Stimulated activated CD4-positive, alpha-beta T cell treated with anti-CD3 and anti-CD28 coated beads, Interleukin-12 subunit alpha, Interleukin-12 subunit beta, amount 100 ng/mL, for 48 hours (primary cell): ENCODE data around the gene CROCC2.

Experiments
- DNase-seq, 3 donors: peaks; one replicate each; pipeline ENCODE4 v3.0.0-alpha.2; 2020; ENCODE audit warnings: low read depth in 2 of 3, low spot score in 1 of 3

The CROCC2 gene

DNA sequence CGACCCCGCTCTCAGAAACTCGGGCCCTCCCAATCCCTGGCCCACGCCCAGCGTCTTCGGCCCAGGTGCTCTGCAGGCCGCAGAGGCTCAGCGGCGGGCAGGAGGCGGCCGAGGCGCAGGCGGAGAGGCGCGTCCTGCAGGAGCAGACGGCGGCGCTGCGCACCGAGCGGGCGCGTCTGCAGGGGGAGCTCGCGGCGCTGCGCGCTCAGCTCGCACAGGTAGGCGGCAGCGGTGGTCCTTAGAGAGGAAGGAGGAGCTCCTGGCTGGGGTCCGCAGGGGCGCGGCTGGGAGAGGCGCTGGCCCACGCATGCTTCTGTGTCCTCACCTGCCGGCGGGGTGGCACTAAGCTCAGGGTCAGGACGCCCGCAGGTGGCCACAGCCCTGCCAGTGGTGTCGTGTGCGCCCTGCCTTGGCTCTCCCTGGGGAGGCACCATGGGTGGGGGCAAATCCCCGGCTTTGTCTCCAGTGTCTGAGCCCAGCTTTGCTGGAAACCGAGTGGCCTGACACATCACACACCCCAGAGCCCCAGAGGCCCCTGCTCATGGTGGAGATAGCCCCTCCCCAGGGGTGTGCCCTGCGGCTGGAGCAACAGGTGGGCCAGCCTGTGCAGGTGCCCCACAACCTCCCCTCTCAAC, 77.3 kb downstream of the CROCC2 start:
- DNase-seq: peak in 1 of 3 donors; percentile 16

DNA sequence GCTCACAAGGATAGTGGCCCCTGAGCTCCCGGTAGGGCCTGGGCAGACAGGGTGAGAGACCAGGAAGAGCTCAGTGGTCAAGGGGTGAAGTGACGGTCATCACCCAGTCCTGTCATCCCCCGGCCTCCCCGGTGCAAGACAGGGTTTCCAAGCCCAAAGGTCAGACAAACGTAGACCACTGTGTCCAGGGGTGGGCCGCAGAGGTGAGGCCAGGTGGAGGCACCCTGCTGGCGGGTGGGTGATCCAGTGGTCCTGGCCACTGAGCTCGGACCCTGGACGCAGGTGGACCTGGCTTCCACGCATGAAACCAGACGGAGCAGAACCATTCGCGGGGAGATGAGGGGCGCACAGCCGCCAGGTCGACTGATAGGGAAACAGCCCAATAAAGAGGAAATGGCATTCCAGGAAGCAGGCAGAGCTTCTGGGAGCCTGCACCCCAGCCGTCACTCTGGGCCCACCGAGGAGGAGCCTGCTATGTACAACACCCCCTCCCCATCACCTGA, 77.9 kb downstream of the CROCC2 start:
- no peak for DNase-seq

DNA sequence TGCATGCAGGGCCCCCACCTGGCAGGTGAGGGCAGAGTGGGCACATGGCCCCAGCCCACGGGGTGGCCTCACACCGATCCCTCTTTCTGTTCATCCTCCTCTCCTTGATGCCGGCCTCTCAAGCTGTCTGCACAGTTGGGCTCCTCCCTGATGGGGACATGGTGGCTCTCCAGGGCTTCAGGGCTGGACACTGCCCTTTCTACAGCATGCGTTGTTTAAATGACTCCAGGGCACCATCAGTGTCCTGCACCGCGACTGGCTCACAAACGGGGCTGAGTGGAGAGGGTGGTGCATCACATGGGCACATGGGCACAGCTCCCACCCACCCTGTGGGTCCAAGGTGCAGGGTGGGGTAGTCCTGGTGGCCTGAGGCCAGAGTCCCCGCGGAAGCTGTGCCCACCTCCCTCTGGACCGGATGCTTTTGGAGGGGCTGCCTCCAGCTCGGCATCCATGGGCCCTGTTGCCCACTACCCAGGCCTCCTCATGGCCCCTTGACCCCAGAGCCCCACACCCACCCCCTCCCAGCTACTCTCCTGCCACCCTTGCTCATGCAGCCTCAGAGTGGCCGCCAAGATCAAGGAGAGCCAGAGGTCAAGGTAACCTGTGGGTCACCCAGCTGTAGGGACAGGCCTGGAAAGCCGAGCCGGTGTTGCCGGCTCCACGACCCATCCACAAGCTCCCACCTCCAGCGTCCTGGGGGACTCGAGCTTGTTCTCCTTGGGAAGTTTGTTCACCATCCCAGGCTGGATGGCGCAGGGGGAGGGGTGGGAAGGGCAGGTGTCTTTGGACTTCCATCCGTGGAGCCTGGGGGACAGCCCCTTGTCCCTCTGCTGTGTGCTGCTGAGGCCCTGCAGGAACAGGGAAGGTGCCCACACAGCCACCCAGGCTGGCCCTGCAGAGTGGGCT, 80.0 kb downstream of the CROCC2 start:
- no peak for DNase-seq

DNA sequence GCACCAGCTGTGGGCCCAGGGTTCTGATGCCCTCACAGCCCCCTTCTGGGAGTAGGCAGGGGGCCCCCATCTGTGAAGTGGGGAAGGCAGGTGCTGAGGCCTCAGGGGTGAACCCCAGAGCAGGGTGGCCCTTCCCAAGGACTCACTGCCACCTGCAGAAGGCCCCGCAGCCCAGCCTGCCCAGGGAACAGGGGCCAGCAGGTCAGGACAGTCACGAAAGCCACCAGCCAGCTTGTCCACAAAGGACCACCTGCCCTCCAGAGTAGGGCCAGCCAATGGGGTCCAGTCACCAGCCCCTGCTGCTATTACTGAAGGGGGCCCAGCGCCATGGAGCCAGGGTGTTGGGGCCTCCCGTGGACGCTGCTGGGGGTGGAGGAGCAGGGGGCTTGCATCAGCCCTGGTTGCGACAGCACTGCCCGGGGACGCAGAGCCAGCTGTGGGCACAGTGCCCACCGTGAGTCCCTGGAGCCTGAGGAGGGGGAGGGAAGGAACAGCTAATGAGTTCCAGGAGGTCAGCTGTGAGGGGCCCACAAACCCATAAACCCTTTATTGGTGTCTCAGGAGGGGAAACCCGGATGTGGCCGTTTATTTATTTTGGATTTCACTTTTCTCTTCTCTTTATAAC, 80.8 kb downstream of the CROCC2 start:
- no peak for DNase-seq

DNA sequence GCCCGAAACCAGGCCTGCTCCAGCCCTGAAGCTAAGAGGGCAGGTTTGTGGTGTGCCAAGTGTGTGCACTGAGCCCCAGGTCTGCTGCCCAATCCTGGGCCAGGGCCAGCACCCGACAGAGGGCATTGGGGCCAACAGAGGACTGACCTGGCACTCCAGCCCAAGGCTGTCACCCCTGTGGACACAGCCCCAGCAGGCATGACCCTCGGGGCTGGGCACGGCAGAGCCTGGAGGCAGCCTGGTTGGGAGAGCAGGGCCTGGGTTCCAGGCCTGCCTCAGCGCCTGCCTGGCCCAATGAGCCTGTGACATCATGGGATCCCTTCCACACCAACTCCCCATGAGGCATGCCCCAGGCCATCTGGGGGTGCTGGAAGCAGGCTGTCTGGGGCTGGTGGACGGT, 81.5 kb downstream of the CROCC2 start:
- no peak for DNase-seq

DNA sequence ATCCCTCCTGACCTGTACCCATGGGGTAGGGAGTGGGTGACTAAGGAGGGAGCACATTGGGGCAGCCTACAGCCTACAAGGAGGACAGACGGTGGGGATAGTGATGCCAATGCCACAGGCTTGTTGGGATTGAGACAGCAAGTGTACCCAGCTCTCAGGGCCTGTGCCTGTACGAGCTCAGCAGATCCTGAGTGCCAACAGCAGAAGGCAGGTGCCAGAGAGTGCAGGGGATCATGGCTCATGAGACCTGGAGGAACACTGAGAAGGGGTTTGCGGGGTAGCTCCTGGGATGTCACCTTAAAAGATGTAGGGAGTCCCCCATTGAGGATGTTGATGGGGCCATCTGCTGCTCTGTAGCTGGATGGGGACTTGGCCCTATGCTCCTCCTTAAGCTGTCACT, 82.0 kb downstream of the CROCC2 start:
- no peak for DNase-seq

DNA sequence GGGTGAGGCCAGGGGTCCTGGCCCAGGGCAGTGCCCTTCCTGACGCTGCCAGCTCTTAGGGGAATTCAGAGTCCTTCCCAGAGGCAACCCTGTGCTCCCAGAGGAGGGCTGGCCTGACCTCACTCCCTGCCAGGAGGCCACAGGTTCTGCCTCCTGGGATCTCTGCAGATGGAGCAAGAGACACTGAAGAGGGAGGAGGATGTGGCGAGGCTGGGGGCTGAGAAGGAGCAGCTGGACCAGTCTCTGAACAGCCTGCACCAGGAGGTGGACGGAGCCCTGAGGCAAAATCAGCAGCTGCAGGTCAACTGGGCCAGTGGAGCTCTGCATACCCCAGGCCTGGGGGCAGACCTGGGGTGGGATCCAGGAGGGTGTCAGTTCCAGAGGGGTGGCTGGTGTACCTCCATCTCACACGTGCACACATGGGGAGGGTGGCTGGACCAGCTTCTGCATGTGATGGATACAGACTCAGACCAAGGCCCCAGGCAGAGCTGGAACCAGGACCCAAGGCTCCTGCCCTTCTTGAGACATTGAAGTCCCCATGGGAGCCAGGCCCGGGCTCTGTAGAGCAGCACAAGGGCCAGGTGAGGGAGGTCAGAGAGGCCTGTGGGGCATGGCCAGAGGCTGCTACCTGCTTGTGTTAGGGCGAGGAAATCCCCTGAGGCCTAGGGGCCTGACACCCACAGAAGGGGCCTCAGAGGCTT, 82.6 kb downstream of the CROCC2 start:
- no peak for DNase-seq

DNA sequence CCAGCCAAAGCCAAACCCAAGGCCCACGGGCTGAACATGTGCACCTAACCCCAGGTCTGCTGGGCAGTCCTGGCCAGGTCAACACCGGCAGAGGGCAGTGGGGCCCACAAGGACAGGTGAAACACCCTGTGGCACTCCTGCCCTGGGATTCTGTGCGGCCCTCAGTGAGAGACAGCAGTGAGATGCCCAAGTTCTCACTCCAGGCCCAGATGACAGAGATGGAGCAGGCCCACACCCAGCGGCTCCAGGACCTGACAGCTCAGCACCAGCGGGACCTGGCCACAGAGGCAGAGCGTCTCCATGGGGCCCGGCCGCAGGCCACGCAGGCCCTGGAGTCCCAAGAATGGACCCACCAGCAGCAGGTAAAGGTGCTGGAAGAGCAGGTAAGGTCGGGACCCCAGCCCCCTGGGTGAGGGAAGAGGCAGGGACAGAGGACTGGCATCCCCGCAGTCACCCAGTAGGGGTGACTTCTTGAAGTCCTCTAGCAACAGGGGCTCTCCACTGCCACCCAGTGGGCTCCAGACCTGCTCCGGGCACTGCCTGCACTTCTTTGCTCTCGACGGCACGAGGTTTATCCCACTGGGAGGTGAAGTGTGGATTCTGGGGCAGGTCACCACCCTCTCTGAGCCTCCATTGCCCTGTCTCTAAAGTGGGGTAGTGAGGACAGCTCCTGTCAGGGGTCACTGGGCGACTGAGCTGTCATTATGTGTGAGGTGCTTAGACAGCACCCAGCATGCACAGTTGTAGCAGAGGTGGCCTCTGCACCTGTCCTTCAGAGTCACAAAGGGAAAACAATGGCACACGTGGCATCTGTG, 83.5 kb downstream of the CROCC2 start:
- DNase-seq: no peak

DNA sequence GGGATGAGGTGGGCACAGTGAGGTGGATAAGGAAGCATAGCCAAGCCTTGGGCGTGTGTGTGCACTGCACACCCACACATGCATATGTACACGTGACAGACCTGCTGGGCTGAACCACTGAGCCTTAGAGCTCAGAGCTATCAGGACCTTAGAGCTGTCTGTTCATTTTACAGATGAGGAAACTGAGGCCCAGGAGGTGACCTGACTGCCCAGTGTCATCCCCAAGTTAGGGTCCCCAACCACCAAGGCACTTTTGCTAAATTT, 84.1 kb downstream of the CROCC2 start:
- DNase-seq: no peak

DNA sequence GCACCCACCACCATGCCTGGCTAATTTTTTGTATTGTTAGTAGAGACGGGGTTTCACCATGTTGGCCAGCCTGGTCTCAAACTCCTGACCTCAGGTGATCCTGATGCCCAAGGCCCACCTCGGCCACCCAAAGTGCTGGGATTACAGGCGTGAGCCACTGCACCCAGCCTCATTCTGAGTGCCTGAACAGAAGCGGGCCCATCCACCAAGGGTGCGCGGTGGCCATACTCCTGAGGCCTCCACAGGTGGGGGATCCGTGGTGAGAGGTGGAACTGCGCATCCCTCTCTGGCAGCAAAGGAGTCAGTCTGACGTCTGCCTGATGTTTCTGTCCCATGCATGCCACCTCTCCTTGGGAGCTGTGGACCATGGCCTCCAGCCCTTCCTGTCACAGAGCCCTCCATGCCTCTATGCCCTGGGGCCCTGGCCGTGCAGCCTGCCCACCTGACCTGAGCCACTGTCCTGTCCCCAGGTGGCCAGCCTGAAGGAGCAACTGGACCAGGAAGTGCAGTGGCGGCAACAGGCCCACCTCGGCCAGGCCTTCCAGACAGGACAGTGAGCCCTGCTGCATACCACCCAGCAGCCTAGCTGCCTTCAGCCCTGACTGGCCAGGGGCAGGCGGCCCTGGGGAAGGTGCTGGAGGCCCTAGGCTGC, 84.7 kb downstream of the CROCC2 start:
- no peak for DNase-seq

DNA sequence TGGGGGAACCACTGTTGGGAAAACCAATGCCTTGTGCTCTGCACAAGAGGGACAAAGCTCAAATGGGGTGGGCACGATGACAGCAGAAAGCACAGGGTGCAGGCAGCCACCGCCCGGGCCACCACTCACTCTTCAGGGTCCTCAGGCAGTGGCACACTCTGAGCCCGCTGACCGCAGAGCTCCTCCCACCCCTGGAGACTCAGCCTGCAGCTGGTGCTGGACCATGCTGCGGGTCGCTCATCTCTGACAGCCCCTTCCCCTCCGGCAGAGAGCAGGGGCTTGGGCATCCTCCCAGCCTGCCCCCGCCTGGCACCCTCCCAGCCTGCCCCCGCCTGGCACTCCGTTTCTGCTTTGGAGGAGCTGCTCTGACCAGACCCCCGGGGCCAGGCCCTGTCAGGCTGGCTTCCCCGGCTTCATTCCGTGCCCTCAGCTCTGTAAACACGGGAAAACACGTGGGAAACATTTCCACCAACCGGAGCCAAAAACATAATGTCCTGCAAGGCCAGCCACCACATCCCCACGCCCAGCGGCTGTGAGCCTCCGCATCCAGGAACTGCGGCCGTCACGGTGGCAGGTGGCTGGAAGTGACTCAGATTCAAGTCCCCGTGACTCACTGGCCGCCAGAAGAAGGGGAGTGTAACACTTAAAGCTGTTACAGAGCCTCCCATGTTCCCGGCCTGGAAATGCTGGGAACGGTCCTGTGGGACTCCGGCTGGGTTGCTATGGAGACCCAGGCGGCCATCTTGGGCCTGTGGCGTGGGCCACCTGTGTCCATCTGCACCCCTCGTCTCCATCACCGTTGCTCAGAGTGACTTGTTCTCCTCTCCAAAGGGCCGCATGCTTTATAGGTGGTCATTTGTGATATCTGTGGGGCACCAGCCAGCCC, 85.5 kb downstream of the CROCC2 start:
- no peak for DNase-seq

DNA sequence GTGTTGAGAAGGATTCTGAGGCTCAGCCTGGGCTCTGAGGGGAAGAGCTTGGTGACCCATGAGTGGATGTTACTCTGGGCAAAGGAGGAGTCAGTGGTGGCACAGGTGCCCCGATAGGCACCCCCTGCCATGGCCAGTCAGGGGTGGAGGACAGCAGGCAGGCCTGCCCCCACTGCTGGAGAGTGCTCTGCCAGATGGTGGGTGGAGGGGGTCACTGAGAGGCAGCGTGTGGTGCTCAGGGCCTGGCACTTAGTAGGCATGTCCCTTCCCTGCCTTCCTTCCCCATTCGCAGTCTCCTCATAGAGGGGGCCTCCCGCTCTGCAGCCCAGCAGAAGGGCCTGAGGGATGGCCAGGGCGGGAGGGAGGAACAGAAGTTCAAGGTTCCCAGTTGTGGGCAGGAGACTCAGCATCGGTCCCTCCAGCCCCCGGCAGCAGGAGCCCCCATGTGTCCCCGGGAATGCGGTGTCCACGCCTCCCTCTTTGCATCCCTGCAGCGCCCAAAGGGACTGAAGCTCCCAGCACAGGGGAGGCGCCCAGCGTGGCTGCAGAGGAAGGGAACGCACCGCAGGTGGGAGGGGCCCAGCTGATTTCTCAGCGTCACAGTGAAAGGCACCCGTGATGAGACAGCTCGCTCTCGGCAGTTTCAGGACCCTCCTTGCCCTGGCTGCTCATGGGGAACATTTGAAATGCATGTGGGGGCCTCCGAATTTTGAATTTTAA, 86.6 kb downstream of the CROCC2 start:
- no peak for DNase-seq

DNA sequence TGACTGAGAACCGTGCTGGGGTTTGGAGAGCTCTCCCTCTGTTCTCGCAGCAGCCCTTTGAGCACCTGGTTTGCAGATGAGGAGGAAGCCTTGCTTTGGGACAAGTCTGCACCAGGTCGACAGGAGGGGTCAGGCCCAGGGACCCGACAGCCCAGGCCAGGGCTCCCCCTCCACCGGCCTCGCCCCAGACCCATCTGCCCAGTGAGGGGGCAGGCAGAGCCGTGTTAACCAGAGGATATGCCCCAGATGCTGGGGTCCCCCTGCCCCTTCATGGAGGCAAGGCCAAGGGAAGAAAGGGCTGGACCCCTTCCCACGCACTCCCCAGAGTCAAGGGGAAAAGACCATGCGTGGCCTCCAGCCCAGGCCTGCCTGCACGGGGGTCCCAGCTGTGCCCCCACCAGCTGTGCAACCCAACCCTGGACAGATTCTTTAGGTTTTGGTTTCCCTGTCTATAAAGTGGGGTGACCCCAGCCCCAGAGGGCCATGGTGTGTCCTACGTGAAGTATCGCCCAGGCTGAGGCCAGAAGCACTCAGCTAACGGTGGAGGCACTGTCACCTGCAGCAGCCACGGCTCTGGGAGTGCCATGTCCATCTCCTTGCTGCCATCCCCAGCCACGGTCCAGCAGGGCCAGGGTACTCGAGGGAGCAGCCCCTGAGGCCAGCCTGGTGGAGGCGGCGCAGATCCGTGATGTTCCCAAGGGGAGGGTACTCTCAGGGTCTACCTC, 87.5 kb downstream of the CROCC2 start:
- no peak for DNase-seq

DNA sequence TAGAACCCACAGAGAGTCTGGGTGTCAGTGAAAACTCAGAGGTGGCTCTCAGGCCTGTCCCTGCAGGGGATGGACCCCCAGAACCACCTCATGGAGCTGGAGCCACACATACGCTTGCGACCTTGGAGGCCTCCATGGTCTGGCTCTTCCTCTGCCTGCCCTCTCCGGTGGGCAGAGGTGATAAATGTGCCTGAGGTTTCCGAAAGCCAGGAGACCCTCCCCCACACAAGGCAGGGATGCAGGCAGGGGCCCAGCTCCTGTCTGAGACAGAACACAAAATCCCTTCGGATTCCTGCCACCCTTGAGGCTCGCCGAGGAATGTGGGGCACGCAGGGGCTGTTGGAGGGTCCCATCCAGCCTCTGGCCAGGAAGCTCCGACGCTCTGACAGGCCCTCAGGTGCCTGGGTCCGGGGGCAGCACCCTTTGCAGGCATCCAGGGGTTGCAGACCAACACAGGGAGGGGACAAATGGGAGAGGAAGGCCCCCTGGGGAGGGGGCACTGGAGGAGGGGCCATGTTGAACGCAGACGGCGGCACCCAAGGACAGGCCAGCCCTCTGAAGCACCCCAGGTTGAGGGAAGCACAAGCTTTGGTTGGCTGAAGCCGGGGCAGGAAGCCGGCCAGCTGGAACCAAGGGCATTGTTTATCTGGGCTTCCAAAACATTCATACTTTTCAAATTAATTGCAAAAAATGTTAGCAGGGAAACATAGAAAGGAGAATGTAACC, 88.2 kb downstream of the CROCC2 start:
- no peak for DNase-seq

DNA sequence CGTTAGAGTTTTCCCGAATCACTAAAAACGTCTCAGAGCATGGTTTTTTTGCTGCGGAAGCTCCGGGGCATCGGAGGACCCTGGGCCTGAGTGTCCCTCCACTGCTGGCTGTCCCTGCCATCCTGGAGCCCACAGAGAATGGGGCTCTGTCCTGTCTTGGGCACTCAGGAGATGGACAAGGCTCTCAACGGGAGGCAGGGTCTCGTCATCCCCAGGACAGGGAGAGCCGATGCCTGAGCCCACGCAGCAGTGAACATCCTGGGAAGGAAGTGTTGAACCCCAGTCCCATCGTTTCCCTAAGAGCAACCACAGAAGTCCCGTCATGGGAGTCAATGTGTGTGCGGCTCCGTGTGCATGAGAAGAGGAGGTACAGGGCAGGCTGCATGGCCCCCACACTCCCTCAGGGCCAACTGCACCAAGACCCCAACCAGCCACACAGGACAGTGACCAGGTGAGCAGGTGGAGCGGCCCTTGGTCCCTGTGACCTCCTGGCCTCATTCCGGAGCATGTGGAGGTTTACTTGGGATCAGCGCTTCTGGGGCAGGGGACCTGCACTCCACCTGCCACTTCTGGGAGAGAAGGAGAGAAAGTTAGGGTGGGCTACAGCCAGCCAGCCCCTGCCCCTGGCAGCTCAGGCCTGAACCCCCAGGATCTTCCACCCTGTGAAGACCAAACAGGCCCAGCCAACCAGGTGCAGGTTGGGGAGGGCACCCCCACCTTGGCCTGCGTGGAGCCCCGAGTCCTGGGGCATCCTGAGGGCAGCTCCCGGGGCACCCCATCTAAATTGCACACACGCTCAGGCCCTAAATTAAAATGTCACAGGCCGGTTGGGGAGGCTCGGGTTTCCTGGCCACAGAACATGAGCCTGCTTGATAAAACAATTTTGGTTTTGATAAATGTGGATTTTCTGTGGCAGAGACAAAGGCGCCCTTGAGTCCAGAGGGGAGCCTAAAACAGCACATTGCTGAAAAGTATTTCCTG, 89.2 kb downstream of the CROCC2 start:
- no peak for DNase-seq

DNA sequence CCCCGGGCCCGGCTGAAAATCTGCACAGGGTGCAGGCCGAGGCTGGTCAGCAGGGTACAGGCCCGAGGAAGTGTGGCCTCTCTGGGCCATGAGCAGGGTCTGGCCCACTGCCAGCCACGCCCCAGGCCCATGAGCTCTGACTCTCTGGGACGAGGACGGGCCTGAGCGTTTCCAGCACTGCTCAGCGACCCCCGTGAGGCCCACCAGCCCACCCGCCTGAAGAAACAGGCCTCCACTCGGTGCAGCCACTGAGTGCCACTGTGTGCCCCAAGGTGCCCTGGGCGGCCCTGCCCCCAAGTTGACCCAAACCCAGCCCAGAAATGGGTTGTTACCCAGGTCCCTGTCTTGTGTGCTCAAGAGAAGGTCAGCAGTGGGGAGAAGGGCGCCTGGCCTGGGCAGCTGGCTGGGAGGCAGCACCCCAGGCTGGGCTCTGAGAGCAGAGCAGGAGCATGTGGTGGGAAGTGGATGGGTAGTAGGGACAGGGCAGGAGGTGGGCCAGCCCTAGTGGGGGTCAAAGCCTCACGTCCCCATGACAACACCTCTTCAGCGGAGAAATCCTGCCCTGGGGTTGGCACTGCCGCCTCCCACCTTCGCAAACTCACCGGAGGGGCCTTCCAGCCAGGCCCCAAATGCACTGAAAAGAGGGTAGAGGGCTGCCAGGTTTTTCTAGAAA, 90.2 kb downstream of the CROCC2 start:
- DNase-seq: no peak
